ENCODE data around the gene PANK2.

- TF ChIP-seq CTCF (conservative IDR thresholded peaks at IDR 0.05), result no peak
- no peak for TF ChIP-seq ZFX (IDR thresholded peaks at IDR 0.05)
Measured at GRCh38 chr20:3862333-3862732, 26.9 kb upstream of the PANK2 start.
